CD4-positive, alpha-beta memory T cell (primary cell): ENCODE results near the gene NTN1. TPM values are rescaled to one million over a fixed set of nuclear protein-coding genes. Genes with fewer than 3 reads are reported as not detected.
A peak's percentile ranks its signal among the peaks of the same experiment; 100 is the strongest.

ENCODE experiments used
- CTCF ChIA-PET: fragments of 350-600 bp; sonication (Branson Sonifier 250); formaldehyde crosslinking; loops from one replicate; lab custom pipeline; 2021; ENCODE audit warnings: inconsistent platforms; ENCODE audit not compliant: partially characterized antibody; lab: Charles Lee
- POLR2A ChIA-PET: fragments of 350-600 bp; sonication (Branson Sonifier 250); formaldehyde crosslinking; loops from one replicate; lab custom pipeline; 2021; ENCODE audit not compliant: partially characterized antibody; lab: Charles Lee
- DNase-seq, 5 donors: peaks; one replicate each; pipeline versions ENCODE4 v3.0.0 to v3.0.0-alpha.2; 2020 to 2022; ENCODE audit warnings: mixed read lengths in 1 of 5
- H3K27ac ChIP-seq: one replicate; pipeline ENCODE4 v1.7.0; 2013; ENCODE audit warnings: low read depth, low read length
- H3K27me3 ChIP-seq: 2 replicates; pipeline ENCODE4 v1.7.0; 2013; ENCODE audit warnings: mild to moderate bottlenecking, low read length, moderate library complexity; ENCODE audit not compliant: insufficient read depth
- H3K36me3 ChIP-seq: 2 replicates; pipeline ENCODE4 v1.7.0; 2013; ENCODE audit warnings: mild to moderate bottlenecking, low read length, moderate library complexity; ENCODE audit not compliant: insufficient read depth
- H3K4me1 ChIP-seq: 2 replicates; pipeline ENCODE4 v1.7.0; 2013; ENCODE audit warnings: mild to moderate bottlenecking, low read length, moderate library complexity; ENCODE audit not compliant: insufficient read depth
- H3K4me3 ChIP-seq, 2 donors: one replicate each; pipeline ENCODE4 v1.7.0; 2013; ENCODE audit warnings: low read length in 2 of 2, mild to moderate bottlenecking in 1 of 2
- H3K9me3 ChIP-seq, 2 donors: one replicate each; pipeline ENCODE4 v1.7.0; 2013; ENCODE audit warnings: low read length in 2 of 2, control low read depth in 1 of 2; ENCODE audit not compliant: control insufficient read depth in 1 of 2
- H3K27ac Mint-ChIP-seq, 7 donors: one replicate each; pipeline ENCODE4 v1.8.0; 2020 to 2021; ENCODE audit warnings: mixed read lengths in 7 of 7, mild to moderate bottlenecking in 6 of 7, inconsistent platforms in 3 of 7, moderate library complexity in 3 of 7
- H3K27me3 Mint-ChIP-seq, 2 donors: one replicate each; pipeline ENCODE4 v1.8.0; 2020 to 2021; ENCODE audit warnings: mixed read lengths in 2 of 2
- H3K36me3 Mint-ChIP-seq, 2 donors: one replicate each; pipeline ENCODE4 v1.8.0; 2020 to 2021; ENCODE audit warnings: mixed read lengths in 2 of 2, inconsistent platforms in 1 of 2, mild to moderate bottlenecking in 1 of 2
- H3K4me1 Mint-ChIP-seq, 4 donors: one replicate each; pipeline ENCODE4 v1.8.0; 2020 to 2021; ENCODE audit warnings: mixed read lengths in 4 of 4, mild to moderate bottlenecking in 1 of 4
- H3K4me3 Mint-ChIP-seq, 8 donors: one replicate each; pipeline ENCODE4 v1.8.0; 2020 to 2021; ENCODE audit warnings: mixed read lengths in 8 of 8, mild to moderate bottlenecking in 7 of 8, moderate library complexity in 6 of 8, inconsistent platforms in 3 of 8
- H3K9me3 Mint-ChIP-seq, 8 donors: one replicate each; pipeline ENCODE4 v1.8.0; 2020 to 2021; ENCODE audit warnings: mixed read lengths in 8 of 8, mild to moderate bottlenecking in 5 of 8, inconsistent platforms in 3 of 8, moderate library complexity in 1 of 8
- intact Hi-C: fragments of 100-400 bp; cut with micrococcal nuclease; formaldehyde crosslinking; loops from one replicate; pipeline ENCODE4 v1.15.1; 2023
- polyA plus RNA-seq, 2 donors: library from polyadenylated mRNA; unstranded; fragments of 300-500 nt; fragmentation: Illumina TruSeq; gene quantifications; one replicate each; pipeline ENCODE4 v1.2.3, GENCODE V29; 2021
- total RNA-seq, 2 experiments: library from RNA; stranded (reverse); gene quantifications; one replicate each; pipeline ENCODE4 v1.2.3, GENCODE V29; 2021

Gene NTN1
- total and polyA plus RNA-seq, 4 experiments from 2014 or later, result 0.02 TPM; not detected in 3

DNA sequence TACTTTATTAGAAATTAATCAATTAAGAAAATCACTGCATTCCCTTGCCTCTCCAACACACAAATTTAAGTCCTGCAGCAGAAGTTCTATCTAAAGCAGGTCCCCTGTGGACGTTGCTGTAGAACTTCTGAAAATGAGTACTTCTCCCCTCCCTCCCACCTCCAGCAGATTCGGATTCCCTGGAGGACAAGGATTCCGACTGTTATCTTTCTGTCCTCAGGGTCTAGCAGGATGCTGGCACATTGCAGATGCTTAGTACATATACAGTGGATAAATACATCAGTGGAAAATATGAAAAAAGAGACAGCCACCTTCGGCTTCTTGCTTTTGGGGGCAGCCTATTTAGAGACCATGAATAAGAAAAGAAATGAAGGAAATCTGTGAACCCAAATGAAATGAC is 32.1 kb downstream of the NTN1 start:
- Mint-ChIP-seq H3K36me3 (no peaks in the 10 kb centered on the region), H3K27me3 (peaks cover 7 to 20% of the 10 kb centered on the region in 2 donors), H3K9me3 (peaks cover 0 to 2% (median 1%) of the 10 kb centered on the region in 8 donors), H3K27ac (no peak overlapping the region), H3K4me3 (no peak overlapping the region), H3K4me1 (no peaks in the 10 kb centered on the region)
- intact Hi-C loops, result no loop called here
- no peaks in the 10 kb centered on the region for H3K27me3 ChIP-seq
- POLR2A ChIA-PET, result no interaction called here
- CTCF ChIA-PET, result no interaction called here
- H3K36me3 ChIP-seq, result no peaks in the 10 kb centered on the region
- H3K4me3 ChIP-seq, result no peak overlapping the region
- H3K27ac ChIP-seq, result no peak overlapping the region
- H3K4me1 ChIP-seq, result no peaks in the 10 kb centered on the region
- DNase-seq, result no peak
- H3K9me3 ChIP-seq, result no peaks in the 10 kb centered on the region

DNA sequence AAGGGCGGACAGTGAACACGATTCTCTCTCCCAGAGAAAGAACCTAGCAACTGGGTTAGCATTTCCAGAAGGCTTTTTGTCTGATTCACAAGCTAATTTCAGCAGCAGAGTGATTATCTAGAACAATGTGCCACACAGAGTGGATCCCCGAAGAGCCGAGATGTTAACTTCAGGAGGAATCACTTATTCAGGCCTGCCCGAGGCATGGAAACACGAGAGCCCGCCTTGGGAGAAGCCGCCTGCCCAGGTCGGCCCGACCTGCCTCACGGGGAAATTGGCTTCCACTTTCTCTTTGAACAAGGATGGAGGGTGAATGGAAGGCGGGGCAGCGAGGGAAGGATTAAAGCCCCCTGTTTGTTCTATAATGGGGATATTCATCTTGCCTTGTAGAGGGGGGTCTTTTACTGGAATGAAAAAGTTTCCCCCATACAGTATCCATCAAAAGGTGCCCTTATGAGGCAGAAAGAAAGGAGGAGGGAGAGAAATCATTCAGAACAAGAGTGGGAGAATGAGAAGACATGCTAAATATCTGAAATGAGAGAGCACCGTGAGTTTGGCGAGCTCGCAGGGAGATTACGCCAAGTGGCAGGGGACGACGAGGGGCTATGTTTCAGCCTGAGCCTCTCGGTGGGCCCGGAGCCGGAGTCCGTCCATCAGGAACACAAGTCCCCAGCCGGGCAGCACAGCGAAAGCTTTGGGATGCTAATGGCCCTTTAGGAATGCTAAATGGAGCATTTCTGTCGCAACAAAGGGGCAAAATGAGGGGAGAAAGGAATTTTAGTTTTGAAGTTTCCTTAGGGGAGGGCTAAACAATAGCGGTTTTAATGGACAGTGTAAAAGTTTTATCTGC is 33.0 kb downstream of the NTN1 start:
- H3K4me1 Mint-ChIP-seq, result no peaks in the 10 kb centered on the region
- no peak overlapping the region for H3K4me3 ChIP-seq
- peaks cover 0 to 2% (median 0%) of the 10 kb centered on the region in 8 donors for H3K9me3 Mint-ChIP-seq
- no peak for DNase-seq
- H3K27ac ChIP-seq, result no peak overlapping the region
- H3K36me3 Mint-ChIP-seq, result no peaks in the 10 kb centered on the region
- no peaks in the 10 kb centered on the region for H3K9me3 ChIP-seq
- H3K4me1 ChIP-seq, result no peaks in the 10 kb centered on the region
- CTCF ChIA-PET, result no interaction called here
- H3K27me3 ChIP-seq, result no peaks in the 10 kb centered on the region
- no peak overlapping the region for H3K27ac Mint-ChIP-seq
- intact Hi-C loops, result no loop called here
- H3K36me3 ChIP-seq, result no peaks in the 10 kb centered on the region
- no peak overlapping the region for H3K4me3 Mint-ChIP-seq
- POLR2A ChIA-PET, result no interaction called here
- H3K27me3 Mint-ChIP-seq, result peaks cover 6 to 19% of the 10 kb centered on the region in 2 donors

DNA sequence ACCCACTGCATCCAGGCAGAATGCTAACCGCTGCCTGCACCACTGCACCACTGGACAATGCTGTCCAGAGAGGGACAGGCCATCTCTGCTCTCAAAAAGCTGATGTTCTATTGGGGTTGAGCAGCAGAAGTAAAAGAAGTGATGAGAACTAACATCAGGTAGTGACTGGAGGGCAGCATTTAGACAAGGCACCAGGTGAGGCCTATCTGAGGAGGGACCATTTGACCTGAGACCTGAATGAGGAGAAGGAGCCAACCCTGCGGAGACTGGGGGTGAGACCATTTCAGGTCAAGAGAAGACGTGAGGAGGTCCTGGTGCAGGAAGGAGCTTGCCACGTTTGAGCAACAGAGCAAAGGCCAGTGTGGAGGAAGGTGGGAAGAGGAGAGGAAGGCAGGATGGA is 34.0 kb downstream of the NTN1 start:
- H3K27ac Mint-ChIP-seq, result no peak overlapping the region
- no peak overlapping the region for H3K4me3 Mint-ChIP-seq
- H3K27ac ChIP-seq, result no peak overlapping the region
- H3K36me3 ChIP-seq, result no peaks in the 10 kb centered on the region
- H3K9me3 ChIP-seq, result no peaks in the 10 kb centered on the region
- DNase-seq, result no peak
- ChIA-PET POLR2A (no interaction called here), CTCF (no interaction called here)
- H3K4me1 ChIP-seq, result no peaks in the 10 kb centered on the region
- H3K27me3 ChIP-seq, result no peaks in the 10 kb centered on the region
- no peaks in the 10 kb centered on the region for H3K4me1 Mint-ChIP-seq
- H3K27me3 Mint-ChIP-seq, result peaks cover 6 to 16% of the 10 kb centered on the region in 2 donors
- no peaks in the 10 kb centered on the region for H3K9me3 Mint-ChIP-seq
- intact Hi-C loops, result no loop called here
- no peaks in the 10 kb centered on the region for H3K36me3 Mint-ChIP-seq
- no peak overlapping the region for H3K4me3 ChIP-seq

DNA sequence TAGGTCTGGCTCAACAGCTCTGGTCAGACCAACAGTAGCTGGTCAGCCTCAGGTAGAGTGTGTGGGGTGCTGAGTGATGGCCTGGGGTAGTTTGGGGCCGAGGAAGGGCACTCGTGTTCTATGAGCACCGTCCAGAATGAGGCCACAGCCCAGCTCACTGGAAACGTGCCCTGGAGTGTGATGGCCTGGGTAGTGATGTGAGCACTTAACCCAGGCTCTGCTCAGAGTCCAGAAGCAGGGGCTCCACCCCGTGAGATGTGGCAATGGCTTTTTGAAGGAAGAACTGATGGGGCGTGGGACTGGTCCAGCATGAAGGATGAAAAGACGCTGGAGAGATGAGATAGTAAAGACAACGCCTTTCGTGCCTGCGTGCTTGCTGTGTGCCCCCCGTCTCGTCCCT is 35.3 kb downstream of the NTN1 start:
- ChIA-PET POLR2A (no interaction called here), CTCF (no interaction called here)
- no peaks in the 10 kb centered on the region for H3K9me3 ChIP-seq
- H3K27ac ChIP-seq, result no peak overlapping the region
- H3K4me3 ChIP-seq, result no peak overlapping the region
- H3K36me3 ChIP-seq, result no peaks in the 10 kb centered on the region
- no peaks in the 10 kb centered on the region for H3K4me1 ChIP-seq
- no peak overlapping the region for H3K27ac Mint-ChIP-seq
- intact Hi-C loops, result no loop called here
- H3K36me3 Mint-ChIP-seq, result no peaks in the 10 kb centered on the region
- H3K9me3 Mint-ChIP-seq, result no peaks in the 10 kb centered on the region
- H3K27me3 Mint-ChIP-seq, result peaks cover 5 to 14% of the 10 kb centered on the region in 2 donors
- H3K4me3 Mint-ChIP-seq, result peak overlapping the region in 1 of 8 donors; percentile 46
- H3K4me1 Mint-ChIP-seq, result no peaks in the 10 kb centered on the region
- no peaks in the 10 kb centered on the region for H3K27me3 ChIP-seq
- DNase-seq, result no peak

DNA sequence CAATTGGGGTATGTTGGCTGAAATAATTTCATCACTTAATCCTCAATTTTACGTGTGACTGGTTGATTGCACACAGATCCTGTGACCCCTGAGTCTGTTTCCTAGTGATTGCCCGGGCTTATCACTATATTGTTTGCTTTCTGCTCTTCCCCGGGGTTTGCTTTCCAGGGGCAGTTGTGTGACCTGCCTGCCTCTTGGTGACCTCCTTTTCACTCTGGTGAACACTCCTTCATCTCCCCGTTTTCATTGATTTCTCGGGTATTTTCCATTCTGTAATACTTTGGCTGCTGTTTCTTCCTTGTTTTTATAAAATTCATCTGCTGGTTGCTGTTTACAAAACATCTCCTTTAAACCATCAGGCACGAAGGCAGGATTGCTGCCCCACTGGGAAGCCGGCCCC is 36.0 kb downstream of the NTN1 start:
- no peak overlapping the region for H3K4me3 Mint-ChIP-seq
- POLR2A ChIA-PET, result no interaction called here
- DNase-seq, result no peak
- H3K4me3 ChIP-seq, result no peak overlapping the region
- no peaks in the 10 kb centered on the region for H3K36me3 Mint-ChIP-seq
- H3K9me3 ChIP-seq, result no peaks in the 10 kb centered on the region
- CTCF ChIA-PET, result no interaction called here
- H3K4me1 ChIP-seq, result no peaks in the 10 kb centered on the region
- no peaks in the 10 kb centered on the region for H3K4me1 Mint-ChIP-seq
- H3K36me3 ChIP-seq, result no peaks in the 10 kb centered on the region
- no peak overlapping the region for H3K27ac ChIP-seq
- no peak overlapping the region for H3K27ac Mint-ChIP-seq
- H3K27me3 Mint-ChIP-seq, result peaks cover 4 to 11% of the 10 kb centered on the region in 2 donors
- no peaks in the 10 kb centered on the region for H3K27me3 ChIP-seq
- intact Hi-C loops, result no loop called here
- no peaks in the 10 kb centered on the region for H3K9me3 Mint-ChIP-seq

DNA sequence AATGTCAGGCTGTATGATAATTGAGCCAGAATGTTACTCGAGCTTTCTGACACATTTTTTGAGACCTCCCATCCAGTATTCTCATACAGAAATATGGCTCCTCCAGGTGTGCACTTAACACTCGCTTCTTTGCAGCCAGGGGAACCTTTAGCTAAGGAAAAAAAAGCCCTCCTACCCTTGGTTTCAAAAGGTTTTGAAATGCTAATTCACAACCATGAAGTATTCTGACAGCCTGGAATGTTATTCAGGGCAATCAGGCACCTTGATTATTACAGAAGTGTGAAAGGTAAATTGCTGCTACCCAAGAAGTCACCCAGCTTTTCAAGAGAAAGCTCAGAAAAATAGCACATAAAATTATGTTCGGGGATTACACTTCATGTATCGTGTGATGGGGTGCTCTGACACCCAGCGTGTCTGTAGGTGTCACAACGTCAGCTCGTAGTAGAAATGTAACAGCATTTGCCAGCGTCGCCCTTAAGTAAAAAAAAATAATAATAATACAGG is 41.1 kb downstream of the NTN1 start:
- CTCF ChIA-PET, result no interaction called here
- DNase-seq, result no peak
- POLR2A ChIA-PET, result no interaction called here
- Mint-ChIP-seq H3K4me3 (no peak overlapping the region), H3K9me3 (no peaks in the 10 kb centered on the region), H3K27me3 (peaks cover 8 to 9% of the 10 kb centered on the region in 2 donors), H3K36me3 (no peaks in the 10 kb centered on the region), H3K27ac (no peak overlapping the region), H3K4me1 (no peaks in the 10 kb centered on the region)
- H3K4me3 ChIP-seq, result no peak overlapping the region
- no peaks in the 10 kb centered on the region for H3K27me3 ChIP-seq
- intact Hi-C loops, result no loop called here
- H3K4me1 ChIP-seq, result no peaks in the 10 kb centered on the region
- H3K27ac ChIP-seq, result no peak overlapping the region
- no peaks in the 10 kb centered on the region for H3K9me3 ChIP-seq
- H3K36me3 ChIP-seq, result no peaks in the 10 kb centered on the region

DNA sequence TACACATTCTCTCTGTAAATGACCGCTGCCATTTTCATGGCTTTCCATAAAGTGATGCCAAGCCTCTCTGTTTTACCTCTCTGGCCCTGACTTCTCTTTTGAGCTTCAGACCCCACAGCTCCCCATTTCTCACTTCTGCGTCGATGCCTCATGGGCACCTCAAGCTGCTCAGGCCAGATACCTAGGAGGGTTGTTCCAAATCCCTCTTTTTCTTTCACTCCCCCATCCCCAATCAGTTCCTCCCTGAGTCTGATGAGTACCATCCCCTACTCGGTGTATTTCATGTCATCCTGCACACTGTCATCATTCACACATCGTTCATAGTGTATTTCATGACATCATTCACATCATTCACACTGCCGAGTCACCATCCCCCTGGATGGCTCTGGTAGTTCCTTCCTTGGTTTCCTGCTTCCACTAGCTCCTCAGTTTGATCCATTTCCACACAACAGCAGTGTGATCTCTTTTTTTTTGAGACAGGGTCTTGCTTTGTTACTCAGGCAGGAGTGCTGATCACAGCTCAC is 43.1 kb downstream of the NTN1 start:
- H3K4me1 Mint-ChIP-seq, result no peaks in the 10 kb centered on the region
- no peaks in the 10 kb centered on the region for H3K4me1 ChIP-seq
- H3K27me3 ChIP-seq, result no peaks in the 10 kb centered on the region
- H3K9me3 ChIP-seq, result no peaks in the 10 kb centered on the region
- H3K4me3 ChIP-seq, result no peak overlapping the region
- no peaks in the 10 kb centered on the region for H3K36me3 ChIP-seq
- no peak overlapping the region for H3K4me3 Mint-ChIP-seq
- ChIA-PET POLR2A (no interaction called here), CTCF (no interaction called here)
- no peaks in the 10 kb centered on the region for H3K36me3 Mint-ChIP-seq
- H3K27ac Mint-ChIP-seq, result no peak overlapping the region
- H3K27ac ChIP-seq, result no peak overlapping the region
- H3K9me3 Mint-ChIP-seq, result no peaks in the 10 kb centered on the region
- DNase-seq, result no peak
- intact Hi-C loops, result no loop called here
- H3K27me3 Mint-ChIP-seq, result peaks cover 9 to 13% of the 10 kb centered on the region in 2 donors
